GM18505 (cell line): ENCODE results near the gene WNT7A.
"Not testable (repeated sequence)": the region's sequence is repeated elsewhere in the genome, so short reads cannot be mapped to it uniquely, and the experiment has no call there.

ENCODE experiments used
- ATAC-seq: cut with Tn5 transposase; IDR thresholded peaks from one replicate; pipeline ENCODE4 v1.9.1; 2021; ENCODE audit not compliant: unreplicated experiment
- POLR2A ChIP-seq: IDR thresholded peaks from 4 replicates; pipeline ENCODE4 v1.6.1; 2011; ENCODE audit warnings: borderline replicate concordance; ENCODE audit not compliant: insufficient read depth, insufficient read length; ENCODE audit errors: extremely low read depth

WNT7A gene

DNA sequence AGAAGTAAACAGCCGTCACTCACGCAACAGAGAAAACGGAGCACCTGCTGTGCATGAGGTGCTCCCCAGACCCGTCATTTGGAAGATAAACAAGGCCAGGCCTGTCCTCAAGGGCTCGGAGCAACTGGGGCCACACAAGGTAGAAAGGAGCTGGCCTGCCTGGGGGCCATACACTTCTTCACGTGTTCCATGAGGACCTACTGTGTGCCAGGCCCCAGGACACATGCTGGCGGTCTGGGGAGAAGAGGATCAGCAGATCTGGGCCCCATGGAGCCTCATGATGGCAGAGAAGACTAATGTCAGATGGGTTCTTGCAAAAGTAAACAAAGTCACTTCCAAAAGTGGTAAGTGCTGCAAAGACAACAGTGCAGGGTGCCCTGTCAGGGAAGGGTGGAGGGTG lies 14.3 kb downstream of the WNT7A start:
- ATAC-seq: no peak
- no peak for TF ChIP-seq POLR2A

DNA sequence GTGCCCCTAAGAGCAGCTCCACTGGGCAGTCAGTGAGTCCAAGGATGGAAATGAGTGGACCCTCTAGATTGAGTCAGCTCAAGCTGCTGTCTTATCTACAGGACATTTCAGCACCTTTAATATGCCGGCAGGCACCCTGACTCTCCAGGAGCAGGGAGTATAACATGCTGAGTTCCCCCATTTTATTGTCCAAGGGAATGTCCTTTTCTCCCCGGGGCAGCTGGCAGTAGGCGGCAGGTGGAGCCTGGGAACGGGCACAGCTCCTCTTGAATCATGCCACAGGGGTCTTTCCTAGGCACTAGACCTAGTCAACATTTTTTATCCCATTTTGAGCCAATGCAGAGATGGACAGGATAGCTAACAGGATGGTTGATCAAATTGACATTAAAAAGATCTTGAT lies 14.8 kb downstream of the WNT7A start:
- ATAC-seq: no peak
- no peak for TF ChIP-seq POLR2A

DNA sequence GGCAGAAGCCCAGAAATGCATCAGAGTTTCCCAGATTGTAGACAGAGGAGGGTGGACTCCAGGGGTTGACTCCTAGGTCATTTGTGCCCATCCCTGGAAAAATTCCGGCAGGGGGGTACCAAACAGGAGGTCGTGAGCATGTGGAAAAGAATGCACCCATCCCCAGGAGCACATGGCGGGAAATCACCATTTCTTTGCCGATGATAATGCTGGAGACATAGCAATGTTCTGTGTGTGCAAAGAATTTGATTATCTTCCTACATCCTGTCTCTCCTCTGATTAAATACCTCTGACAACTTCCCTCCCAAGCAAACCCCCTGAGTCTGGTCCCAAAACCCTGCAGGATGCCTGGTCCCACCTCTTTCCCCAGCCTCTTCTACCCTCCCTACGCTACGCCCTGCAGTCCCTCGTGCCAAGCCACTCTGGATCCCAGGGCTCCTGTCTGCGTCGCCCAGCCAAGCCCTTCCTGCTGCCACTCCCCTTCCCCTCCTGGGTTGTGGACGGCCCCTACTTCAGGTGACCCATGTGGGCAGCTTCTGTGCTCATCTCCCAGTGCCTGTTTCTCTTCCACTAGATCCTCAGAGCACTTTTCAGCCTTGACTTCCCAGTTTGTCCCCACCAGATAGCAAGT lies 15.8 kb downstream of the WNT7A start:
- no peak for ATAC-seq
- no peak for TF ChIP-seq POLR2A

DNA sequence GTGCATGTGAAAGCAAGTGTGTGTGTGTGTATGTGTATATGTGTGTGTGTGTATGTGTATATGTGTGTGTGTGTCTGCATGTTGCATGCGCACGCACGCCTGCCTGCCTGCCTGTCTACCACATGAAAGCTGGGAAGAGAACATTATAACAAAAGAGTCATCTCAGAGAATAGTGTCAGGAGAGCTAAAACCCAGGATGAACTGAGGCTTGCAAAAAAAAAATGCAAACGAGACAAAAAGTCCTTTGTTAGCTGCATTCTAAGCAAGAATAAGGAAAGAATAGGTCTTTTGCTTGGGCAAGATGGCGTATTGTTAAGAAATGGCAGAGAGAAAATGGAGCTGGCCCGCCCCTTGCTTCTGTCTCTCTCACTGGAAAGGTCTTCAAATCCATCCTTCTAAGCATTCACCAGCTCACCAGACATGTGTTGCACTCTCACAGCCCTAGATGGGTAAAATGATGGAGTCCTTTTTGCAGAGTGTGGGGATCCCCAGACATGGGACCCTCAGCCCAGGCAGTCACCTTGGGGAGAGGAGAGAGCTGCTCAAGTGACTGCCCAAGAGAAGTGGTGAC lies 16.4 kb downstream of the WNT7A start:
- no peak for TF ChIP-seq POLR2A
- no peak for ATAC-seq

DNA sequence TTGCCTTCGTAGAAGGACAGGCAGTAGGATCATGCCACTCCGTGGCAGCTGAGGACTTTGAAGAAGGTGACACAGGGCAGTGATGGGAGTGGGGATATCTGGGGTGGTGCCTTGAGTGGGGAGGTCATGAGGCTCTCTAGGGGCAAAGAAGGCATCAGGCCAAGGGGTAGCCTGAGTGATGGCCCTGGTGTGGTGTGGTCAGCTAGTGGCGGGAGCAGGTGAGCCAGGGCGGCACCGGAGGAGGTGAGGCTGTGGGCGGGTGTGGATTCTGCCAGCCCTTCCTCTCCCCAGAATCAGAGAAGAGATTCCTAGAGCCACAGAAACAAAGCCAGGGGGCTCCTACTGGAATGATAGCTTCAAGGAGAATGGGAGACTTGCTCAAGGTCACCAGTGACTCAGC lies 18.4 kb downstream of the WNT7A start:
- ATAC-seq: no peak
- no peak for TF ChIP-seq POLR2A

DNA sequence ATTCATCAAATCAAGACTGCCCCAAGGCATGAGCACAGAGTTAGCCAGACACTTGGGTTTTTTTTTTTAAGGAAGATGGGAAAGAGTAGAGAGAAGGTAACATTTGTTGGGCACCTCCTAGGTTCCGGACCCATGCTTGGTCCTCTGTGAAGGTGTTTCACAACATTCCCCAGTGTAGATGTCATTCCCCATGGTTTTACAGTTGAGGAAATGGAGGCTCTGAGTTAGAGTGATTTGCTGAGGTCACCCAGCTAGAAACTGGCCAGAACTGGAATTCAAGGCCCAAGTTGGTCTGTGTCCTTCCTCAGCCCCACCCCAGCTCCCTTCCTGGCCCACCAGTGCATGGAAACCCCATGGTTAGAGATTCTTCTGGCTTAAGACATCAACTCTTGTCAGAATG lies 19.9 kb downstream of the WNT7A start:
- no peak for ATAC-seq
- no peak for TF ChIP-seq POLR2A

DNA sequence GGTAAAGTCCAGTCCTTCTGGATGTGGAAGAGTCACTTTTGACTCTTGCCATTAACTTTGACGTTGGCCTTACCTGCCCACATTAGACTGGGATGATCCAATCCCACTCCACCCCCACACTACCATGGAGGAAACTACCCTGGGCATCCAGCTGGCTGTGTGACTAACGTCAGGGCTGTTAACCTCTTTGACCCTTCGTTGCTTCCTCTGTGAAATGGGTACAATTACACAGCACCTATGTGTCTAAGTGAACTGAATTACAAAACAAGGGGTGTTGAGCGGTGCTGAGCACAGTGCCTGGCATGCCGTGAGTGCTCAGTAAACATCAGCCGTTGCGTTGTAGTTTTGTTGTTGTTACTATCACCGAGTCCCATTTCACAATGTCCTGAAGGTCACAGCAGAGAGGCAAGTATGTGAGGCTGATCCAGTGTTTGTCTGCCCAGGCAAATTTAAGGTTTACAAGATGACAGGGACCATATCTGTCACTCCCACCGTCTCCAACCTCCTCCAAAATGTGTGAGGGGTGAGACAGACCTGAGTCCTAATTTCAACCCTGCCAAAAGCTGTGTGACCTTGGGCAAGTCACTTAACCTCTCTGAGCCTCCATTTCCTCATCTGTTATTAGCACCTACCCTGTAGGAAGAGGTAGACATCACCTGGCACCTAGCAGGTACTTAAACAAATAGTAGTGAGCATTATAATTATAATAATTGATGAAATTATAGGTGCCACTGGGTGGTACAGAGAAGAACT lies 20.9 kb downstream of the WNT7A start:
- no peak for ATAC-seq

DNA sequence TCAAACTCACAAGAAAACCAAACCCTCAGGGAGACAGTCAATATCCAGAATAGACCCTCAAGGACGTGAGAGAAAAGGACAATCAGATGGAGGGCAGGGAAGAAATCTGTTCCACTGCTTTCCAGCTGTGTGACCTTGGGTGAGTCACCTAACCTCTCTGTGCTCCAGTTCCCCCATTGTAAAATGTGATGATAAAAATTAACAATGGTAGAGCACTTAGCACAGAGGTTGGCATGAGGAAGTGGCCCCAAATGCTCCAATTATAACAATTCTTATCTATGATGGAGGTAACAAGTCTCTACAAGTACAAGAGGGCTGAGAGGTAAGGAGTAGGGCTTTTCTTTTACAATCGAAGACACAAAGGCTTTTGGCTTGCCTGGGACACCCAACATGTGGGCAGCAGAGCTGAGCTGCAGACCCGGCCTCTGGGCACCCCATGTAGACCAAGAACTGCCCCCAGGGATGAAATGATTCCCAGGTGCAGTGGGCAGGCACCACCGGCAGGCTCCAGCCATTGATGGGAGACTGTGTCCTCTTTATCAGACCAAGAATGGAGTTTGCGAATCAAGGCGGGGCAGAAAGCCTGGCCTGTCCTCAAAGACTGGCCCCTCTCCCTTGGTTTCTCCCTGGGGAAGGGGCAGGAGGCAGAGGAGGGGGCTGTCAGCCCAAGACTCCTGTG lies 22.0 kb downstream of the WNT7A start:
- no peak for ATAC-seq
- TF ChIP-seq POLR2A: no peak

More for the DNA sequence above, 20.9 kb downstream of the WNT7A start:
- TF ChIP-seq POLR2A: no peak

DNA sequence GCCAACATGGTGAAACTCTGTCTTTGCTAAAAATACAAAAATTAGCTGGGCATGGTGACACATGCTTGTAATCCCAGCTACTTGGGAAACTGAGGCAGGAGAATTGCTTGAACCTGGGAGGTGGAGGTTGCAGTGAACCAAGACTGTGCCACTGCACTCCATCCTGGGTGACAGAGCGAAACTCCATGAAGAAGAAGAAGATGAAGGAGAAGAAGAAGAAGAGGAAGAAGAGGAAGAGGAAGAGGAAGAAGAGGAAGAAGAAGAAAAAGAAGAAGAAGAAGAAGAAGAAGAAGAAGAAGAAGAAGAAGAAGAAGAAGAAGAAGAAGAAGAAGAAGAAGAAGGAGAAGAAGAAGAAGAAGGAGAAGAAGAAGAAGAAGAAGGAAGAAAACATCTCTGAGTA lies 23.2 kb downstream of the WNT7A start:
- not testable (repeated sequence) for ATAC-seq

DNA sequence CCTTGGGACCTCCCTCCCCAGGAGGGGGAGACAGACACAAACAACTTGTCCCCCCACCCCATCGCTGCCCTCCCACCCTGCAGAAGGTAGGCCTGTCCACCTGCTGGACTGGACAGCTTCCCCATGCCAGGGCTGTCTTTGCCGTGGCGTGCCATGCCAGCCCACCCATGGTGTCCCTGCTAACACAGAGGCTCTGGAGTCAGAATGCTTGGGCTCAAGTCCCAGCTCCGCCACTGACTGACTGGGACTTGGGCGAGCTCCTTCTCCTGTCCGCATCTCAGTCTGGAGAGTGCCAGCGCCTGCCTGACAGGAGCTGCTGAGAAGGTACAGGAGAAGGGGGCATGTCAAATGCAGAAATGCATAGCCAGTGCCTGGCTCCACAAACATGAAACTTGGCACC lies 23.9 kb downstream of the WNT7A start:
- TF ChIP-seq POLR2A: no peak
- ATAC-seq: no peak

DNA sequence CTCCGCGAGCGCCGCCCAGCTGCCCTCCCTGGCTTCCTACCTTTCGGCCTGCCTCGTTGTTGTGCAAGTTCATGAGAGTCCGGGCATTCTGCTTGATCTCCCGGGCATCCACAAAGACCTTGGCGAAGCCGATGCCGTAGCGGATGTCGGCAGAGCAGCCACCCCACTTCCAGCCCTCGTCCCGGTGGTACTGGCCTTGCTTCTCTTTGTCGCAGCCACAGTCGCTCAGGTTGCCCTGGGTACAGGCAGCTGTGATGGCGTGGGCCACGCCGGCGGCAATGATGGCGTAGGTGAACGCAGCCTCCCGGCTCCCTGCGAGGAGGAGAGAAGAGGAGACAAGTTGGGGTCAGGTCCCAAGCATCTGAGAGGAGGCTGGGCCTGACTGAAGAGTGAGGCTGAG lies 25.4 kb downstream of the WNT7A start:
- ATAC-seq: no peak
- TF ChIP-seq POLR2A: no peak

DNA sequence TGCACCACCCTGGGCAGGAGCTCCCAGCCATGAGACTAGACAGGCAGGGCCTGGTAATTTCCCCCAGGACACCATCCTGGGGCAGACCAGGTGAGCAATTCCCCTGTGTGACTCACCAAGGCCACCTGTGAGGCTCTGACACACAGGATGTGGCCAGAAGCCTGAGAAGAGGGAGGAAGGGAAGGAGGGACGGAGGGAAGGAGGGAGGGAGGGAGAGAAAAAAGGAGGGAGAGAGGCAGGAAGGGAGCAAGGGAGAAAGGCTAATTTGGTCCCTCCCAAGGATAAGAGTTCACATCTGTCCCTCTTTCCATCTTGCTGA lies 25.9 kb downstream of the WNT7A start:
- no peak for TF ChIP-seq POLR2A
- no peak for ATAC-seq

DNA sequence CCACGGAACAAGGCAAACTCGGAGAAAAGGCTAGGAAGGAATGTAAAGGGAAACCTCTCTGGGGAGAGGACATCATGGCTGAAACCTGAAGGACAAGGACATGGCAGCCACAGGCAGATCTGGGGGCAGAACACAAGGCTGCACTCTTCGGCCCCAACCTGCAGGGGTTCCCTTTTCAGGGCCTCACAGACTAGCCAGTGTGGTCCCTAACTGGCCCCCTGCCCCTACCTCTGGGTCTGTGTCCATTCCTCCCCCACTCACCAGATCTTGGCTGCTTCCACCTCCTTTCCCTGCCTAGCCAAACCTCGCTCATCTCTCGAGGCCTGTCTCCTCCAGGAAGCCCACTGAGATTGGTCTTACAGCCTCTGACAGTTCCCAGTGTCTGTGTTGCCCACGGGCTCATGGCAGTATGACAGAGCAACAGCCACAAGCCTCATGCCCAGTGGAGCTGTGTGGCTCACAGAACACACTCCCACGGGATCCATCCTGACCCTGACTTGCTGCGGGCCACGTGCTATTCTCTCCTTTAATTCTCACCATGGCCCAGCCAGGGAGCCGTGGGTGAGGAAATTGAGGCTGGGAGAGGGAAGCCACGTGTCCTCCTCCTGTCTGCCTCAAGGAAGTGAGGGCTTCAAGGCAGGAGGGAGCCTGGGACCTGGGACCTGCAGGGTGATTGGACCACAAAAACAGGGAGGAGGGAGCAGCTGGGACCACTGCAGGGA lies 26.5 kb downstream of the WNT7A start:
- no peak for ATAC-seq
- no peak for TF ChIP-seq POLR2A
